SK-N-SH (cell line): Measurements from ENCODE around the gene KLF3. TPM values are rescaled to one million over a fixed set of nuclear protein-coding genes. Genes with fewer than 3 reads are reported as not detected.

Experiments used
- CTCF ChIA-PET: fragments of 300-600, 350-600 bp; formaldehyde crosslinking; extraction: SDS; loops from one replicate; lab custom pipeline; 2021; lab: Yijun Ruan, JAX
- POLR2A ChIA-PET: fragments of 350-600 bp; sonication (Branson Sonifier 250); formaldehyde crosslinking; extraction: SDS; loops from one replicate; lab custom pipeline; 2020; ENCODE audit warnings: antibody characterized with exemption, inconsistent platforms; lab: Yijun Ruan, JAX
- DNase-seq: peaks from one replicate; pipeline ENCODE4 v3.0.0; 2012
- H2AFZ ChIP-seq: fragments of 200-600 bp; sonication (generic); 2 replicates; pipeline ENCODE4 v1.8.1; 2016; ENCODE audit warnings: antibody characterized with exemption, mild to moderate bottlenecking, low read depth
- H3F3A ChIP-seq: fragments of 200-600 bp; sonication (generic); replicated peaks from 2 replicates; pipeline ENCODE3; 2016; ENCODE audit warnings: antibody characterized with exemption, mild to moderate bottlenecking; ENCODE audit not compliant: insufficient read depth
- H3K27ac ChIP-seq, 2 experiments: fragments of 200-500 bp in 1 of 2; fragments of 200-600 bp in 1 of 2; sonication (Bioruptor generic) in 1 of 2; sonication (generic), shearing (Covaris generic) in 1 of 2; 2 replicates each; pipeline versions ENCODE4 v1.5.1 to v1.6.1; 2014 to 2016; ENCODE audit warnings: low read depth in 2 of 2, inconsistent platforms in 1 of 2, low read length in 1 of 2, mild to moderate bottlenecking in 1 of 2, mixed read lengths in 1 of 2
- H3K27me3 ChIP-seq: fragments of 200-600 bp; sonication (generic), shearing (Covaris generic); 2 replicates; pipeline ENCODE4 v1.6.1; 2016; ENCODE audit warnings: mixed run types; ENCODE audit not compliant: insufficient read depth
- H3K36me3 ChIP-seq, 2 experiments: fragments of 200-500 bp in 1 of 2; fragments of 200-600 bp in 1 of 2; sonication (Bioruptor generic) in 1 of 2; sonication (generic) in 1 of 2; replicated peaks in 1 of 2; 2 replicates each; pipeline versions ENCODE3 to v1.5.1; 2014 to 2016; ENCODE audit warnings: low read length in 1 of 2, mild to moderate bottlenecking in 1 of 2; ENCODE audit not compliant: insufficient read depth in 2 of 2, control insufficient read depth in 1 of 2
- H3K4me1 ChIP-seq, 2 experiments: fragments of 200-500 bp in 1 of 2; fragments of 200-600 bp in 1 of 2; sonication (Bioruptor generic) in 1 of 2; sonication (generic), shearing (Covaris generic) in 1 of 2; 2 replicates each; pipeline versions ENCODE4 v1.5.1 to v1.6.1; 2014 to 2016; ENCODE audit warnings: low read depth in 1 of 2, low read length in 1 of 2, mixed run types in 1 of 2; ENCODE audit not compliant: insufficient read depth in 2 of 2, control insufficient read depth in 1 of 2
- H3K4me2 ChIP-seq: fragments of 200-600 bp; sonication (generic), shearing (Covaris generic); 2 replicates; pipeline ENCODE4 v1.6.1; 2017; ENCODE audit warnings: mixed run types
- H3K4me3 ChIP-seq, 2 experiments: fragments of 200-500 bp in 1 of 2; fragments of 200-600 bp in 1 of 2; sonication (Bioruptor generic) in 1 of 2; sonication (generic), shearing (Covaris generic) in 1 of 2; 2 replicates each; pipeline versions ENCODE4 v1.5.1 to v1.8.1; 2014 to 2016; ENCODE audit warnings: low read depth in 2 of 2, inconsistent platforms in 1 of 2, low read length in 1 of 2, mild to moderate bottlenecking in 1 of 2, mixed read lengths in 1 of 2, moderate library complexity in 1 of 2
- H3K79me2 ChIP-seq: fragments of 200-600 bp; sonication (generic); 2 replicates; pipeline ENCODE4 v1.8.1; 2017; ENCODE audit warnings: mild to moderate bottlenecking; ENCODE audit not compliant: insufficient read depth
- H3K9ac ChIP-seq: fragments of 200-600 bp; sonication (generic); 2 replicates; pipeline ENCODE4 v1.6.1; 2017; ENCODE audit warnings: mixed run types
- H3K9me2 ChIP-seq: fragments of 200-600 bp; sonication (generic); 2 replicates; pipeline ENCODE4 v1.6.1; 2017; ENCODE audit warnings: mixed run types
- H3K9me3 ChIP-seq: fragments of 200-600 bp; sonication (generic); 2 replicates; pipeline ENCODE4 v1.6.1; 2017; ENCODE audit warnings: mixed run types, mild to moderate bottlenecking, moderate library complexity
- H4K20me1 ChIP-seq: fragments of 200-600 bp; sonication (generic); 2 replicates; pipeline ENCODE4 v1.6.1; 2017; ENCODE audit warnings: mild to moderate bottlenecking, mixed run types; ENCODE audit not compliant: insufficient read depth
- ELF1 ChIP-seq: IDR thresholded peaks from 2 replicates; pipeline ENCODE4 v1.4.0; 2012
- EP300 ChIP-seq, 2 experiments: IDR thresholded peaks; 2 replicates each; pipeline versions ENCODE4 v1.4.0 to v1.6.1; 2012; ENCODE audit warnings: borderline replicate concordance in 1 of 2, low read depth in 1 of 2, low read length in 1 of 2
- FOXM1 ChIP-seq: IDR thresholded peaks from 2 replicates; pipeline ENCODE4 v1.4.0; 2012; ENCODE audit warnings: low read depth, mild to moderate bottlenecking
- JUND ChIP-seq: IDR thresholded peaks from 2 replicates; pipeline ENCODE4 v1.4.0; 2012
- MXI1 ChIP-seq: IDR thresholded peaks from 2 replicates; pipeline ENCODE4 v1.6.1; 2012; ENCODE audit warnings: mild to moderate bottlenecking, low read depth, low read length, improper control_type of control experiment
- NFIC ChIP-seq: IDR thresholded peaks from 2 replicates; pipeline ENCODE4 v1.4.0; 2012; ENCODE audit warnings: borderline replicate concordance
- POLR2AphosphoS5 ChIP-seq: IDR thresholded peaks from 2 replicates; pipeline ENCODE4 v1.6.1; 2012; ENCODE audit warnings: low read depth, low read length
- RAD21 ChIP-seq: IDR thresholded peaks from 2 replicates; pipeline ENCODE4 v1.6.1; 2012; ENCODE audit warnings: mild to moderate bottlenecking, low read length
- SIN3A ChIP-seq: IDR thresholded peaks from 2 replicates; pipeline ENCODE4 v1.6.1; 2012; ENCODE audit warnings: low read depth, mild to moderate bottlenecking, low read length, moderate library complexity, borderline replicate concordance
- SMC3 ChIP-seq: IDR thresholded peaks from 2 replicates; pipeline ENCODE4 v1.6.1; 2012; ENCODE audit warnings: low read depth, low read length, improper control_type of control experiment
- TAF1 ChIP-seq: IDR thresholded peaks from 2 replicates; pipeline ENCODE4 v1.6.1; 2012; ENCODE audit warnings: low read depth, mild to moderate bottlenecking, low read length, moderate library complexity, borderline replicate concordance
- TCF12 ChIP-seq: IDR thresholded peaks from 2 replicates; pipeline ENCODE4 v1.4.0; 2012
- TEAD4 ChIP-seq: IDR thresholded peaks from 2 replicates; pipeline ENCODE4 v1.4.0; 2012; ENCODE audit warnings: mild to moderate bottlenecking, borderline replicate concordance; ENCODE audit not compliant: insufficient read depth
- WGBS: methylation state at CpG from one replicate; pipeline ENCODE4 v1.1.6; 2017; ENCODE audit warnings: low lambda C conversion rate; 5-methylcytosine and 5-hydroxymethylcytosine counted together
- polyA plus RNA-seq, 3 experiments: library from polyadenylated mRNA; depleted of rRNA; stranded (reverse); fragments of >200 nt; gene quantifications; 2 replicates each; pipeline ENCODE4 v1.2.3, GENCODE V29; 2012
- TF ChIP-seq, protein P1 (sequence below): IDR thresholded peaks from 2 replicates; pipeline ENCODE4 v1.4.0; 2012; ENCODE audit warnings: low read depth, borderline replicate concordance
- TF ChIP-seq, protein P2 (sequence below): IDR thresholded peaks from 2 replicates; pipeline ENCODE4; 2012

Gene KLF3
- polyA plus RNA-seq, 1 of the 3 experiments (the other 2 are of a cell fraction) = 8.2 TPM

DNA sequence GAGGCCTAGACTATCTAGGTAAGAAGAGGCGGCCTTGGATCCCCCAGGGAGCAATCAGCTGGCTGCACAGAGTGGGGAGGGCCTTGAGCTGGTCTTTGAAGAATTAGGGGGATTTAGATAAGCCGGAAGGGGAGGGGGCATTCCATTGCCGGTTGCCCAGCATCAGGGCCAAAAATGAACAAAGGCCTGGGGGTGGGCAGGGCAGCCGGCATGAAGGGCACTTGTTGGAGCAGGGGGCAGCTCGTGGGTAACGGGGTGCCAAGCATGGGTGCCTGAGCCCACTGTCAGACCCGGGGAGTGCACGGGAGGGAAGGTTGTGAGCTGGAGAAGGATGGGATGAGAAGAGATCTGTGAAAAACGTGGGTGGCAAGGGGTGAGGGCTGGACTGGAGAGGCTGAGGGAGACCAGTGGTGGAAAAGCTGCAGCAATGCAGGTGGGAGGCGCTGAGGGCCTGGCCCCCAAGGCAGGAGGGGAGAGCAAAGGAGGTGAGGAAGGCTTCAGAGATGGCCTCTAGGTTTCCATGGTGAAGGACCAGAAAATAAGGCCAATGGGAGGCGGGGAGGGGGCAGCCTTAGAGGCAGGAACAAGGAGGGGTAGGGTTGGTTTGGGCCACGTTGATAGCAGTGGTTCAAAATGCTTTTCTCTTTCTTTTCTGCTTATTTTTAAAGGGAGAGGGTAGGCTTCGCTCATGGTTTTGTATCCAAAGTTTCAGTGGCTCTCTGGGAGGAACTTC is 8.6 kb downstream of the KLF3 start:
- H3K9me2 ChIP-seq = no peaks in the 10 kb centered on the region
- POLR2A ChIA-PET = no interaction called here
- peak; percentile 18 for DNase-seq
- WGBS = 74% methylated on average over 12 of the region's 13 CpGs
- H3K9ac ChIP-seq = no peak overlapping the region
- peaks cover 68 to 76% of the 10 kb centered on the region in 2 experiments for H3K4me1 ChIP-seq
- no peak for TF ChIP-seq POLR2AphosphoS5
- TF ChIP-seq RAD21 = no peak
- TF ChIP-seq SMC3 = no peak
- no peak for TF ChIP-seq SIN3A
- peak overlapping the region; percentile 40 for H3K4me2 ChIP-seq
- H3K27me3 ChIP-seq = no peaks in the 10 kb centered on the region
- H4K20me1 ChIP-seq = peaks cover 82% of the 10 kb centered on the region
- CTCF ChIA-PET = interaction anchor here (1.0 to 1.7 kb wide), 4 partner anchors 58 to 493 kb away, joined by 4 to 10 read pairs (median 6); no protein-coding TSS in a partner anchor
- peaks cover 6% of the 10 kb centered on the region for H3F3A ChIP-seq
- H3K9me3 ChIP-seq = no peaks in the 10 kb centered on the region
- H3K36me3 ChIP-seq = no peaks in the 10 kb centered on the region
- no peak overlapping the region for H3K4me3 ChIP-seq
- H2AFZ ChIP-seq = no peak overlapping the region
- H3K27ac ChIP-seq = peak overlapping the region; percentile 19 to 85; a peak in 3 of 4 replicates
- peaks cover 100% of the 10 kb centered on the region for H3K79me2 ChIP-seq

DNA sequence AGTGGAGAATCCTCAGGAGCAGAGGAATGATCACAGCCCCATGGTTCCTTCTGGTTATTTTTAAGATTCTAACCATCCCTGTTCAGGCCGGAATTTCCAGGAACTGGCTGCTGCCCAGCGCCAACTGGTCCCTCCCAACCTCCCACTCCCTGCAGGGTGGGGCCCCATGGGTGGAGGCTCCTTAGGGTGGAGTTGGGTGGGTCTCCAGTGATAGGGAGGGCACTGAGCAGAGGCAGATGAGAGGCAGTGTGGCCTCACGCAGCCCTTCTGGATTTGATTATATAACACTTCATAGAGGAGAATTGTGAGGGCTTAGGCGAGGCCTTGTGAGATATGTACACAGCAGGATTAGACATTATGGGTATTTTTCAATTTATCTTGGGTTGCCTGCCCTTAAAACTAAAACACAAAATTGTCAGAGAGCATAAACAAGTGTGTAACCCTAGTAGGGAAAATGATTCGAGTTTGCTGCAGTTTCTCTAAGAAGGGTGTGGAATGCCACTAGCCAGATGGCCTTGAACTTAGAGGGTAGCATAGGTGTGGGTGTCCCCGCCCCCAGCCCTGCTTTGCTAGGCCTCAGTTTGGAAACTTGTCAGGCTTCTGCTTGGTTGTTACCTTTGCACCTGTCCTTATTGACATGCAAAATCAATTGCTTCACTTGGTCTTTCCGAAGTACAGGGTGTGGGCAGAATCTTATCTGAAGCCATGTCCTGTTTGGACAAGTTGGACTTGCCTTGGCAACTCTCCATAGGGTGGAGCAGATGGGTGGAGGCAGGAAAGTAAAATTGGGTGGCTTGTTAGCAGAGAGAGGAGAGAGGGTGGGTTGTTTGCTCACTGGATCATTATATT is 9.4 kb downstream of the KLF3 start:
- peaks cover 60 to 73% of the 10 kb centered on the region in 2 experiments for H3K4me1 ChIP-seq
- peaks cover 6% of the 10 kb centered on the region for H3F3A ChIP-seq
- no peak for TF ChIP-seq FOXM1
- peak; percentile 38; the same call in 1 of the 2 replicates for TF ChIP-seq TCF12
- H3K27ac ChIP-seq = peak overlapping the region; percentile 19 to 85; a peak in 3 of 4 replicates
- no peaks in the 10 kb centered on the region for H3K9me3 ChIP-seq
- POLR2A ChIA-PET = no interaction called here
- peaks cover 89% of the 10 kb centered on the region for H4K20me1 ChIP-seq
- 54% methylated on average over 7 of the region's 7 CpGs for WGBS
- peaks cover 100% of the 10 kb centered on the region for H3K79me2 ChIP-seq
- peak overlapping the region; percentile 40 for H3K4me2 ChIP-seq
- no peak overlapping the region for H3K4me3 ChIP-seq
- no peak overlapping the region for H2AFZ ChIP-seq
- H3K36me3 ChIP-seq = no peaks in the 10 kb centered on the region
- H3K27me3 ChIP-seq = no peaks in the 10 kb centered on the region
- peak; percentile 21 for DNase-seq
- CTCF ChIA-PET = interaction anchor here (1.0 to 6.2 kb wide), 6 partner anchors 57 to 494 kb away, joined by 4 to 97 read pairs (median 8); no protein-coding TSS in a partner anchor
- no peaks in the 10 kb centered on the region for H3K9me2 ChIP-seq
- H3K9ac ChIP-seq = no peak overlapping the region

DNA sequence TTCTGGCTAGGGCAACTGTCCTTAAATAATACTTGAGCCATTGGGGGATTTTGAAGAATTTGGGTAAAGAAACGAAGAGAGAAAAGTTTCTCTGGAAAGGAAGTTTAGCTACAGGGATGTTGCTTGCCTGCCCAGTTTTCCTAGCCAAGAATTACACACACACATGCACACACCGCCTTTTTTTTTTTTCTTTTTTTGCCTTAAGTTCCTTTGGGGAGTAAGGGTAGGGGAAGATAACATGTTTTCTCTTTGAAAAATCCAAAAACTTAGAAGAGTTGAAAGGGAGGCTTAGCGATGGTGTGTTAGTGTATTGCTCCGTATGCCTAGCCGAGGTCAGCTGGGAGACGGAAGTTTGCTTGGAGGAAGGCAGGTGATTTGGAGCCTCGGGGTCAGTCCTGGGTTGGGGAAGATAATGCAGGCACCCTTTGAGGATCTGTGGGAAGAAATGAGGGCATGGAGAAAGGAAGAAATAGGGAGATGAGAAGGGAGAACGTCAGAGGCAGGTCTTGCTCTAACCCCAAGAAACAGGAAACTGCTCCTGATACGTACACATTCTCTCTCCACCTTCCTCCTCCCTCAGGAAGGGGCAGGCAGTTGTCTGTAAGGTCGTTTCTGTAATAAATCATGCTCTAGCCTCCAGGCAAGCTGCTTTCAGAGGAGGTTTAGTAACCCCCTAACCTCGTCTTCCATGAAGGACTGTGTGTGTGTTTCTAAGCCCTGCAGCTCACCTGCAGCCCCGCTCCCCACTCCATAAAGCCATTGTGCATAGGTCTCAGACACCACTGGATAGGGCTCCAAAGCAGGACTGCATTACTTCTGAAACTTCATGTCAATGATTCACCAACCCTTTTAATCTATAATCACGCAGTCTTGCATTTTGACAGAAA is 10.5 kb downstream of the KLF3 start:
- DNase-seq = peak; percentile 26
- H3K9me2 ChIP-seq = no peaks in the 10 kb centered on the region
- WGBS = 63% methylated on average over 13 of the region's 13 CpGs
- ChIA-PET CTCF (interaction anchor here (0.6 to 6.2 kb wide), 36 partner anchors 8 to 617 kb away, joined by 3 to 97 read pairs (median 4); no protein-coding TSS in a partner anchor), POLR2A (interaction anchor here (1.0 to 1.5 kb wide), 2 partner anchors 9 to 354 kb away, joined by 3 to 6 read pairs; no protein-coding TSS in a partner anchor)
- H3K27ac ChIP-seq = peak overlapping the region; percentile 10 to 85; a peak in 3 of 4 replicates
- no peak overlapping the region for H3K9ac ChIP-seq
- peaks cover 2 to 4% of the 10 kb centered on the region in 2 experiments for H3K36me3 ChIP-seq
- H3F3A ChIP-seq = peaks cover 6% of the 10 kb centered on the region
- peaks cover 50 to 61% of the 10 kb centered on the region in 2 experiments for H3K4me1 ChIP-seq
- H3K4me3 ChIP-seq = no peak overlapping the region
- peaks cover 95% of the 10 kb centered on the region for H4K20me1 ChIP-seq
- no peak overlapping the region for H3K4me2 ChIP-seq
- H3K79me2 ChIP-seq = peaks cover 100% of the 10 kb centered on the region
- no peaks in the 10 kb centered on the region for H3K9me3 ChIP-seq
- H3K27me3 ChIP-seq = no peaks in the 10 kb centered on the region
- no peak overlapping the region for H2AFZ ChIP-seq
- TF ChIP-seq TCF12 = no peak
- no peak for TF ChIP-seq NFIC
- TF ChIP-seq EP300 (IDR thresholded peaks at IDR 0.05; ENCODE audit: borderline replicate concordance in 1 of 2, low read depth in 1 of 2, low read length in 1 of 2) = no peak
- TF ChIP-seq, protein P1, sequence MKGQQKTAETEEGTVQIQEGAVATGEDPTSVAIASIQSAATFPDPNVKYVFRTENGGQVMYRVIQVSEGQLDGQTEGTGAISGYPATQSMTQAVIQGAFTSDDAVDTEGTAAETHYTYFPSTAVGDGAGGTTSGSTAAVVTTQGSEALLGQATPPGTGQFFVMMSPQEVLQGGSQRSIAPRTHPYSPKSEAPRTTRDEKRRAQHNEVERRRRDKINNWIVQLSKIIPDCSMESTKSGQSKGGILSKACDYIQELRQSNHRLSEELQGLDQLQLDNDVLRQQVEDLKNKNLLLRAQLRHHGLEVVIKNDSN = no peak
- TF ChIP-seq JUND = no peak
- TF ChIP-seq TAF1 = no peak
- TF ChIP-seq, protein P2, sequence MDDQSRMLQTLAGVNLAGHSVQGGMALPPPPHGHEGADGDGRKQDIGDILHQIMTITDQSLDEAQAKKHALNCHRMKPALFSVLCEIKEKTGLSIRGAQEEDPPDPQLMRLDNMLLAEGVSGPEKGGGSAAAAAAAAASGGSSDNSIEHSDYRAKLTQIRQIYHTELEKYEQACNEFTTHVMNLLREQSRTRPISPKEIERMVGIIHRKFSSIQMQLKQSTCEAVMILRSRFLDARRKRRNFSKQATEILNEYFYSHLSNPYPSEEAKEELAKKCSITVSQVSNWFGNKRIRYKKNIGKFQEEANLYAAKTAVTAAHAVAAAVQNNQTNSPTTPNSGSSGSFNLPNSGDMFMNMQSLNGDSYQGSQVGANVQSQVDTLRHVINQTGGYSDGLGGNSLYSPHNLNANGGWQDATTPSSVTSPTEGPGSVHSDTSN = no peak
- no peak for TF ChIP-seq MXI1
- TF ChIP-seq TEAD4 = no peak
- no peak for TF ChIP-seq ELF1
